Myocyte (in vitro differentiated cells): ENCODE results near the gene PLSCR1. TPM values are rescaled to one million over a fixed set of nuclear protein-coding genes. Genes with fewer than 3 reads are reported as not detected.
"Not testable (repeated sequence)": the region's sequence is repeated elsewhere in the genome, so short reads cannot be mapped to it uniquely, and the experiment has no call there.

Experiments
- DNase-seq: peaks from one replicate; pipeline ENCODE4 v3.0.0-alpha.2; 2012; ENCODE audit warnings: low read depth
- total RNA-seq: library from RNA; depleted of rRNA; stranded (reverse); fragments of >200 nt; gene quantifications from 2 replicates; pipeline ENCODE4 v1.2.3, GENCODE V29; 2014

Gene PLSCR1
- total RNA-seq, 1 donor from 2014 or later: 70.5 TPM

DNA sequence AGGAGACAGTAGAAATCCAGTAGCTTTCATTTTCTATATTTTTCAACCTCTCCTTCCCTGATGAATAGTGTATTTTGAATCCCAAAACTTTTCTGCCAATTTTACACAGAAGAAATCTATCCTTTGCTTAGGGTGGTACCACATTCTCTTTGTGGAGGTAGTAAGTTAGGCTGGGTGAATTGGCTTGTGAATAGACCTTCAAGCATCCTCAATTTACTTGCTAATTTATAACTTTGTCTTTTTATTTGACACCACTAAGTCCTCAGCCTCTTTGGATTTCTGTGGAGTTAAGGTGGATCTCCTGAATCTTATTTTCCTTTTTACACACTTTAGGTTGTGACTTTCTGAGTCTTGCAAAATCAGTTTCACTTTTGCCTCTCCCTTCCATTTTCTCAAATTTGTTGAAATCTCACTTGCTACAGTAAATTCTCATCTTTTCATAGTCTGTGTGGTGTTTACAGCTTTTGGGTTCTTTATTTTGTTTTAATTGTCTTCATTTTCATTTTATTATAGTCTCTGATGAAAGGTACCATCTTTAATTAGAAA, 5.7 kb upstream of the PLSCR1 start:
- no peak for DNase-seq

DNA sequence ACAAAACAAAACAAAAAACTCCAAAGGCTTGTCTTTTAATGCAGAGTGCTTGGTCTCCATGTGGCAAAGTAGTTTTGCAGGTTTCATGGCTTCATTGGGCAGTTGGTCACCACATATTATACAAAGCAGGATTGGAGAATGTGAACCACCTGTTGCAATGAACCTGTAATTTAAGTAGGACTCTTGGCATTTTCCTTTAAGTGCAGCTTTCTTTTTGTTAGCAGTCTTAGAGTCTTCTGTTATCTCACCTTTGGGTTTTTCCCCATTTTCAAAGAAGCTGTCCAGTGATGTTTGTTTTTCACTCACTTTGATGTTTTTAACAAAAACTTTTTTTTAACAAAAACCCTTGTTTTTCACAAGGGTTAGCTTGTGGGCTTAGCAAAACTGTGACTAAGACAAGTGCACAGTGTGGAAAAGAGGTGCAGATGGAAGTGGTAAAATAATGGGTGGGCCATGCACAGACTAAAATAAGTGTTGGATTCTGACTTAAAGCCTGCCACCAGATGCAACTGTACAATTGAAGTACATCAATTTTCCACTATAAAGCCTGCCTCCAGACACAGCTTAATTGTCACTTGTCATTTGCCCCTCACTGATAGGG, 2.9 kb upstream of the PLSCR1 start:
- no peak for DNase-seq

DNA sequence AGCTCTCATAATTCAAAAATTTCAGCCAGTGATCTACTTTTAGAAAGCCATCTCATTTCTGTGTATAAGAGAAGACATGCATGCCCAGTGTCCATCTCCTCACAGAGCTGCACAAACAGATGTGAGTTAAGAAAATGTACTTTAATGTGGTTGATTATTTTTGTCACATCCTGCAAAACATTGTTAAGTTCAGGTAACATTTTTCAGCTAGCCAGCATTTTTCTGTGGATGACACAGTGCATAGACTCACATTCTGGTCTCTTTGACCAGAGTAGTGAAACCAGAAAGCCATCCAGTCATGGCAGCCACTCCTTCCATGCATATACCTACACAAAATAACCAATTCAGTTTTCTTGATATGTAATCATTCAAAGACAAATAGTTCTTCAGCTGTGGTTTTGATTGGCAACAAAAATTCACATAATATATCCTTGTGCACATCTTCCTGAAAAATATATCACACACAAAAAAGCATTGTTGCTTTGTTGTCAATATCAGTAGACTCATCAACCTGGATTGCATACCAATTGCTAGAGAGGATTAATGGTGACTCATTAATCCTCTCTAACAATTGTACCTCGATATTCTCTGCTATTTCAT, 2.1 kb upstream of the PLSCR1 start:
- DNase-seq: no peak

DNA sequence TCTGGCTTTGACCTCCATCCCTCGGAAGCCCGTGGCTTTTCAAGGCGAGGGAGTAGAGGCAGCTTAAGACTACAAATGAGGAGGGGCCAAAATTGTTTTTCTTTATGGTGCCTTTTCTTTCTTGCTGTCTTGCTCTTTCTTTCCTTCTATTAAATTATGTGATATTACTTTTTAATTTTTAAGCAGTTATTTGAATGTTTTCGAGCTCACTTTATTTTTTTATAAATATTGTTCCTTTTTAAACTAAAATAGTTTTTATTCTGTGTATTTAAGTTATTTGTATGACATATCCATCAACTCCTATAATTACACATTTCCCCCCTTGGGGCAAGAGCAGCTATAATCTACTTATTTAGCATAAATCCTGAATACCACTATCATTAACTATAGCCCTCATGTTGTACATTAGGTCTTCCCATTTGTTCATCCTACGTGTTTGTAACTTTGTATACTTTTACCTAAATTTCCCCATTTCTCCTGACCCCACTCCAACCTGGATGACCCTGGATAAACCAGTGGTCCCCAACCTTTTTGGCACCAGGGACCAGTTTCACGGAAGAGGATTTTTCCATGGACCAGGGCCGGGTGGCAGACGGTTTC, 622 bp upstream of the PLSCR1 start:
- DNase-seq: no peak

DNA sequence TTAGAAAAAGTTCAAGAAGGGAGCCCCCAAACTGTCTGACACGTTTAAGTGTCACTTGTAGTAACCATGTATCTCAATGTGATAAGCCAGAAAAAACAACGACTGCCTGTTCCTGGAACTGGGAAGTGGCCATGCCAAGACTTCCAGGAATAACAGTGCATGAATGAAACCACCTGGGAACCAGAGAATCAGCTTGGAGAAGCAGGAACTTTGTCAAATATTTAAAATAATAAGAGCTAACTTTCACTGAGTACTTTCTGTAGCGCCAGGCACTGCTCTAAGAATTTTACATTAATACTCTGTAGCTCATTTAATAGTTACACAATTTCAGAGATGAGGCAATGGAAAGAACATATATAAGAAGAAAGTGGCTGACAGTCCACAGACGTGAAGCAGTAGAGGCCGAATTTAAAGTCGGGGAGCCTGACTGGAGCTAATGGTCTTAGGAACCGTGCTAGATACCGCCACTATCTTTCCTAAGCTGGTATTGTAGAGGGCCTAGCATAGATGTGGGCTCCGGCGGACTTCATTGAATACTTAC, 876 bp downstream of the PLSCR1 start:
- no peak for DNase-seq

DNA sequence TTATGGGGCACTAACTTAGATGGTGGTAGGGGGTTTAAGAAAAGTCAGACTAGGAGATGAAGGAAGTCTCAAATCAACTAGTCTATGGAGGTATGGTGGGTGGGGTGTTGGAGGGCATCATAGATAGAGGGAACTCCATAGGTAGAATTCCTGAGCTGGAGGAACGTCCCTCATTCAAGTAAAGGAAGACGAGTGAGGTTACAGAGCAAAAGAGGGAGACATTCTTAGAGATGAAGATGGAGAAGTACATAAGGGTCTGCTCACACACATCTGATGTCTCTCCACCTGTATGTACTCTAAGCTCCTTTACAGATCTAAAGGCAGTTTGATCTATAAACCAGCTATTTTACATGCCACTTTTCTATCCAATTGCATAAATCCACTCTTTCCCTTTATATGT, 1.4 kb downstream of the PLSCR1 start:
- no peak for DNase-seq

DNA sequence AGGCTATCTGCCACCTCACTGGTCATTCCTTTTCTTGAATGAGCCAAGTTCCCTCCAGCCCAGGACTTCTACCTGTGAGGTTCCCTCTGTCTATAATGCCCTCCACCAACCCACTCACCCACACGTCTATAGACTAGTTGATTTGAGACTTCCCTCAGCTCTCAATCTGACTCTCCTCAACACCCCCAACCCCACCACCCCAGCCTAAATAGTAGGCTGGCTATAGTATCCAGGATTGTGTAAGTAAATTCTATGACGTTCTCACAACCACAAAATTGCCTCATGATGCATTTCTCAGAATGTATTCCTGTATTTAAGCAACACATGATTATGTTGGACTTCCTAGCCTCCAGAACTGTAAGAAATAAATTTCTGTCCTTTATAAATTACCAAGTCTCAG, 2.2 kb downstream of the PLSCR1 start:
- DNase-seq: no peak

DNA sequence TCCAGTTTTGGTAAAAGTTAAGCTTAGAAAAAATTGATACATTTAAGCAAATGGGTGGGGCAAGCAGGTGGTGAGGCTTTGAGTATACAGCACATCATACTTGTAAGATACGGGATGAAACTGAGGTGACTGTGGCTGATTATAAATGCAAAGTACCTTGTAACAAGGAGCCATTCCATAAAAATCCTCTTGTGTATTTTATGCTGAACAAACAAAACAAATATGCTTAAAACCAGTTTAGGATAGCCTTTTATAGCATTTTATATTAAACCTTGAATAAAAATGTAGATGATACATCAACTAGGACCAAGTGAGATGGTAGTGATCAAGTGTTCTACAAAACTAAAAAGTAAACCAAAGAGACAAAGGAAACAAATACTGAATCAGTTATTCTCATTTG, 3.4 kb downstream of the PLSCR1 start:
- no peak for DNase-seq

DNA sequence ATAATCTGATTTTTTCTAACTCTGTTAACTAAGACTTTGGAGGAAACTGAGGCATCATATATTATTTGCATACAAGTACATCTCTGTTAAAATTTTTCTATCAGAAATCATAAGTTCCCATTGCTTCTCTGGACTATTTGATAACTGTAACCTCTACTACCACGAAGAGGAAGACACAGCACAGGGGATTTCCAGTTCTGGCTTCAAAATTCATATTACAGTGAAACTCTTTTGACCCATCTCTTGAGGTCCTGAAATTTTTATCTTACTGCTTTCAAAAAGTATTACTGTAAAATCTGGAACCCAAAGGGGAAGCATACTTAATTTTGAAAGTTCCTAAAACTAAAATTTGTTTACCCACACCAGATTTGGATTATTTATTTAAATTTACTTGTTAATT, 4.2 kb downstream of the PLSCR1 start:
- DNase-seq: no peak

DNA sequence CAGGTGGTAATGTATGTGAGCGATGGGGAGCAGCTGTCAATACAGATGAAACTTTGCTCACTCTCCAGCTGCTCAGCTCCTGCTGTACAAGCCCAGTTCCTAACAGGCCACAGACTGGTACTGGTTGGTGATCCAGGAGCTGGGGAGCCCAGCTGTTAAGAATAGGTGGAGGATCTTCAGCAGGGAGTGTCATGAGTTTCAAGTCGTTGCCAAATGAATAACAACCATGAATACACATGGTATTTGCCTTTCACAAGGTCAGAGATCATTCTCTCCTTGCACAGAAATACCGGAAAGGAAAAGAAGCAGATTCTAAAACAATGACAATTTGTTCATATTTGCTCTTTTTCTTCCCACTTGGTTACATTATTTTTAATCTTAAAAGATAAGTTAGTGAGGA, 5.1 kb downstream of the PLSCR1 start:
- peak; percentile 34 for DNase-seq

DNA sequence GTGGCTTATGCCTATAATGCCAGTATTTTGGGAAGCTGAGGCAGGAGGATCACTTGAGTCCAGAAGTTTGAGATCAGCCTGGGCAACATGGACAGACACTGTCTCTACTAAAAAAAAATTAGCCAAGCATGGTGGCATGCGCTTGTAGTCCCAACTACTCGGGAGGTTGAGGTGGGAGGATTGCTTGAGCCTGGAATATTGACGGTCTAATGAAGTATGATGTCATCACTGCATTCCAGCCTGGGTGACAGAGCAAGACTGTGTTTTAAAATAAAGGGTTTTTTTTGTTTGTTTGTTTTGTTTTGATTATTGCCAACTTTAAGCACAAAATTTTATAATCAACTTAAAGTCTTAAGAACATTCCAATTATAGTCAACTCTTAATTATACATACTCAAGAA, 6.8 kb downstream of the PLSCR1 start:
- no peak for DNase-seq

DNA sequence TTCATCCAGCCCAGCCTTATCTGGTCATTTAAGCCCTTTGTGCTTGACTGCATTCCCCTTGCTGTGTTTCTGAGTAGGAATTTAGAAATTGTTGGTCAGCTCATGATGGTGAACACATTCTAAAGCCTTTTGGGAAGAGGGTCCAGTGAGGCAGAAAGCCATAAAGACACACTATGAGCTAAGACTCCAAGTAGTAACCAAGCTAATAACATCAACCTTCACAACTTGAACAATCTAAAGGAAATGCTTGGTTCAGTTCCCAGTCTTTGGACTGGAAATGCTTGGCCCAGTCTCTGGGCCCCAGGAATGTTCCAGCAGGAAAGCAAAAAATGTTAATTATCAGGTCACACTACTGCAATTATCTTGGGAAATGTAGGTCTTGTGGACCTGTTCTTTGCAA, 7.7 kb downstream of the PLSCR1 start:
- no peak for DNase-seq

DNA sequence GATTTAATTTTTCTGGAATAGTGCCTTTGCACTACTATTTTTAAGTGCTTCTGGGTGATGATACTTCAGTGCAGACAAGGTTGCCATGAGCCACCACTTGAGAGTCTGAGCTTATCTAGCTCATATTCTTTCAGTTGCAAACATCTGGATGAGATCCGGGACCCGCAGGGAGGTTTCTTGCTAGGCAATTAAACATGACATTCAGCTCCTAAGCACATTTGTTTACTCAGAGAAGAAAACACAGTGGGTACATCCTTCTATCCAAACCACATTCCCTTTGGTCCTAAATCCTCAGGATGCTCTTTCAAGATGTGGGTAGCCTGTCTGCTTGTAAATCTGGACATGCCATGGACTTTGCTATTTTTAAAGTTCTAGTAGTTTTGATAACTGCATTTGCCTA, 12.0 kb downstream of the PLSCR1 start:
- no peak for DNase-seq

DNA sequence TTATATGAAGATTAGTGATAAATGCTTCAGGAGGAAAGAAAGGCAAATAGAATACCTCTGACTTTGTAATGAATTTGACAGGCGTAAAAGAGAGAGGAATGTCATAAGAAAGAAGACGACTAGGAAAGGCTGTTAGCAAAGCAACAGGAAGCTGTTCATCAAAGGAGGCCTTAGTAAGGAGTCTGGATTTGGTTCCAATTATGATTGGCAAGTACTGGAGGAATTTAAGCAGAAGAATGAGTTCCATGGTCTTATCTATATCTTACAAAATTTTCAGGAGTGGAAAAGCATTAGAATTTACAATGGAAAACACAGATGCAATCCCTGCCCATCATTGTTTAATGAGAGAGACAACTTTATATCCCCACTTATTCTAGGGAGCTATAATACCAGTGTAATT, 13.8 kb downstream of the PLSCR1 start:
- DNase-seq: no peak

DNA sequence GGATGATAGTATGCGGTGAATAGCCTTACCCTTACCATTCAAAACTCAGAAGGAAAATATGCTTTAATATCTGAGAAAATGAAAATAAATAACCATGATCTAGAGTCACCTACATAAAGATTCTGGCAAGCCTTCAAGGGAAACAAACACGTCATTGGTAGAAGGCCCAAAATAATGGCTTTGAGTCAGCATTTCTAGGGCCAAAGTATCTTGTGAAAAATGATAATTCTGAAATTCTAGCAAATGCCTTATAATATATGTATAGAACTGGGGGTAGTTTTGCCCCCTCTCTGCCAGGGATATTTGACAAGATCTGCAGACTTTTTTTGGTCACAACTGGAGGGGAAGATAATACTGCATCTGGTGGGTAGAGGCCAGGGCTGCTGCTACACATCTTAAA, 15.4 kb downstream of the PLSCR1 start:
- no peak for DNase-seq

DNA sequence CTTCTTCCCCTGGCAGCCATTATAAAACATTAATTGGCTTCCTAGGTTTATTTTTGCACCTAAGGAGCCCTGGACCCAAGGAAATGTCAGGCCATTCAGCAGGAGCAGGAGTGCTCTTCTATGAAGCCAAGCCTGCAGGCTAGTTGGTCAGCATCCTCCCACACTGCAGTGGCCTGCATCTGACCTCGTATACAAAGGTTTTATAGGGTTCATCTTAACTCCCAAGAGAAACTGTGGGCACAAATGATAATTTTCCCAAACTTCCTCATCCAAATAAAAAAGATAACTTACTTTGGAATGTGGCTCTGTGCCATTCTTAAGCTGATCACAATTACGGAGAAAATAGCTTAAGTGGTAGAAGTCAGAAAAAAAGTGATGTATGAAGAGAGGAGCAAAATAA, 19.4 kb downstream of the PLSCR1 start:
- DNase-seq: no peak

DNA sequence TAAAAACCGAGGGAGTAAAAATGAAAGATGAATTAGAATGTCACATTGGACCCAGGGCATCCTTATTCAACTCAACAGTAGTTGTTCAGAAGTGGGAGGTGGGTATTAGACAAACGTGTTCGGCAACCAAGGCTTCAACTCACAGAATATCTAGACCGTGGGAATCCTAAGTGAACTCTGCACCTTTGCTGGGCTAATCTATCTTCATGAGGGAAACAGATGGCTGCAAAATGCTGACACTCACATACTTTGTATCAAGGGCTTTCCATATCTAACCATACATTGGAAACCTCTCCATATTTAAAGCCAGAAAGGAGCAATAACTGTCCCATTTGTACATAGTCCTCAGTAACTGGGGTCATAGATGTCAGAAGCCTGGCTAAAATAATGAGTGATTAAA, 20.9 kb downstream of the PLSCR1 start:
- DNase-seq: no peak

DNA sequence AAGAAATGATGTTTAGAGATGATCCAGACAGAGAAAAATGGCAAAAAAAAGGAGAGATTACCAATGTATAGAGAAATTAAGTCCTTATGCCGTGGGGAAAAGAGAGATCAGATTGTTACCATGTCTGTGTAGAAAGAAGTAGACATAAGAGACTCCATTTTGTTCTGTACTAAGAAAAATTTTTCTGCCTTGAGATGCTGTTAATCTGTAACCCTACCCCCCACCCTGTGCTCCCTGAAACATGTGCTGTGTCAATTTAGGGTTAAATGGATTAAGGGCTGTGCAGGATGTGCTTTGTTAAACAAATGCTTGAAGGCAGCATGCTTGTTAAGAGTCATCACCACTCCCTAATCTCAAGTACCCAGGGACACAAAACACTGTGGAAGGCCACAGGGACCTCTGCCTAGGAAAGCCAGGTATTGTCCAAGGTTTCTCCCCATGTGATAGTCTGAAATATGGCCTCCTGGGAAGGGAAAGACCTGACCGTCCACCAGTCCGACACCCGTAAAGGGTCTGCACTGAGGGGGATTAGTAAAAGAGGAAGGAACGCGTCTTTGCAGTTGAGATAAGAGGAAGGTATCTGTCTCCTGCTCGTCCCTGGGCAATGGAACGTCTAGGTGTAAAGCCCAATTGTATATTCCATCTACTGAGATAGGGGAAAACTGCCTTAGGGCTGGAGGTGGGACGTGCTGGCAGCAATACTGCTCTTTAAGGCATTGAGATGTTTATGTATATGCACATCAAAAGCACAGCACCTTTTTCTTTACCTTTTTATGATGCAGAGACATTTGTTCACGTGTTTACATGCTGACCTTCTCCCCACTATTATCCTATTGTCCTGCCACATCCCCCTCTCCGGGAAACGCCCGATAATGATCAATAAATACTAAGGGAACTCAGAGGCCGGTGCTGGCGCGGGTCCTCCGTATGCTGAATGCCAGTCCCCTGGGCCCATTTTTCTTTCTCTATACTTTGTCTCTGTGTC, 21.9 kb downstream of the PLSCR1 start:
- DNase-seq: not testable (repeated sequence)

DNA sequence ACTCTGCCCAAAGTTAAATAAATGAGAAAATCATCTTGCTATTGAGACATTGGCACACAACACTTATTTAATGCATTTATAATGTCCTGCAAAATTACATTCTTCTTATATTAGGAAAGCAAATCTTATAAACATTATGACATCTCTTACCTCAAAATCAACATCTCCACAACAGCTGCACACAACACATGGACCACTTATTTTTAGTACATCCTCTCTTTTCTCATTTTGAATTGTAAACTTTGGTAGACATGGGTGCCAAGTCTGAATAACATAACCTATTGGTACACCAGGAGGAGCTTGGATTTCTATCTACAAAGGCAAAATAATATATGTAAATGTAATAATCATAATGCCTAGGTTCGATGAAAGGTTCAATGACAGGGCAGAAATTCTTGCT, 23.0 kb downstream of the PLSCR1 start:
- DNase-seq: peak; percentile 46

DNA sequence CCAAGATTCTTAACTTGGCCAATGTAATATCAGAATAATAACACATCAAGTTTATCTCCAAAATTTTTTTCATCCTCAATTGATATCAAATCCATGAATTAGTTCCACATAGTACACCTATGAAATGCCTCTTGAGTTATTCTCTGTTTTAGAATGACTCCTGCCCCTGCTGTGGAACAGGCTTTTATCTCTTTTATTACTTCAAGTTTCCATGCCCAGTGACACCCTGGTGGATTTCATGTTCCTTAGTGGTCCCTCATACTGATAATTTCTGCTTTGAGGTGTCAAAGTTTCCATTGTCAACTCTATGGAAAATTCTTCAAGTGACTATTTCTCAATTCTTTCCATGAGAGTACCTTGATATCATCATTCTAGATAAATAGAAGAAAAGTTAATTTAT, 24.6 kb downstream of the PLSCR1 start:
- no peak for DNase-seq

DNA sequence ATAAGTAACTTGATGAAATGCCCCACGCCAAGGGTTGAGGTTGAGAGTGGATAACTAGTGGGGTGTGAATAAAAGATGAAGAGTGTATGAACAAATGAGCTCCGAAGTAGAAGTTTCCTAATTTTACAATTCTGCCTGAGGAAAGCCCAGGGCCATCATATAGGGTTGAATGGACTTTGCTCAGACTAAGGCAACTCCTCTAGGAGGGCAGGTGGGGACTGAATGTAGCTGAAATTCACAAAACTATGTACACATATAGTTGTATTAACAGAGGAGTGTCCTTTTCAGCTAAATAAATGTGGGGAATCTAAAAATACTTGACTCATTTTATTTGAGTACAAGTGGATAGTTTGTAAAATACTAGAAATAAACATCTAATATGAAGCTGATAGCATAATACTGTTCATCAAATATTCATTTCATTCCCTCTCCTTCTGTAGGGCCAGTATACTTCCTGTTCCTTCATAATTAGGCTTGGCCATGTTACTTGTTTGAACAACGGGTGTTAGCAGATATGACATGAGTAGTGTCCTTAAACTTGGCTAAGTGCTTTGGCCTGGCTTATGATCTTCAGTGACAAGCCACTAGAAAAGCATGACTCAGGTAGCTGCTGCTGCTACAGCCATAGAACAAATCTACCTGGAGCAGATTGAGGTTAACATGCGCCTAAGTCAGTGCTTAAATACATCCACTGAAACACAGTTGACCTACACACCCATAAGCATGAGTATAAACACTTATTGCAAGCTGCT, 26.5 kb downstream of the PLSCR1 start:
- no peak for DNase-seq
